ENCODE results near the gene TMEM181.

TMEM181 gene

GRCh38 chr6:158634695-158635426, 75.0 kb downstream of the TMEM181 start:
- no peak for DNase-seq (ENCODE audit: low read depth)
- no peak for TF ChIP-seq CTCF (IDR thresholded peaks at IDR 0.05; ENCODE audit: low read length, missing control alignments)
- H3K4me3 ChIP-seq (replicated peaks; ENCODE audit: low read depth, low read length) = no peak overlapping the region

GRCh38 chr6:158635427-158636073, 75.7 kb downstream of the TMEM181 start:
- H3K4me3 ChIP-seq (replicated peaks; ENCODE audit: low read depth, low read length) = no peak overlapping the region
- no peak for TF ChIP-seq CTCF (IDR thresholded peaks at IDR 0.05; ENCODE audit: low read length, missing control alignments)
- no peak for DNase-seq (ENCODE audit: low read depth)

GRCh38 chr6:158636778-158637177, 76.9 kb downstream of the TMEM181 start:
- no peak overlapping the region for H3K4me3 ChIP-seq (replicated peaks; ENCODE audit: low read depth, low read length)
- DNase-seq (ENCODE audit: low read depth) = no peak
- no peak for TF ChIP-seq CTCF (IDR thresholded peaks at IDR 0.05; ENCODE audit: low read length, missing control alignments)

- no peak for DNase-seq (ENCODE audit: low read depth)
- TF ChIP-seq CTCF (IDR thresholded peaks at IDR 0.05; ENCODE audit: low read length, missing control alignments) = no peak
- no peak overlapping the region for H3K4me3 ChIP-seq (replicated peaks; ENCODE audit: low read depth, low read length)
Observed at GRCh38 chr6:158638324-158638854, 78.5 kb downstream of the TMEM181 start.

- DNase-seq (ENCODE audit: low read depth) = no peak
- no peak for TF ChIP-seq CTCF (IDR thresholded peaks at IDR 0.05; ENCODE audit: low read length, missing control alignments)
- no peak overlapping the region for H3K4me3 ChIP-seq (replicated peaks; ENCODE audit: low read depth, low read length)
Observed at GRCh38 chr6:158639056-158639455, 79.2 kb downstream of the TMEM181 start.

GRCh38 chr6:158640519-158640918, 80.6 kb downstream of the TMEM181 start:
- H3K4me3 ChIP-seq (replicated peaks; ENCODE audit: low read depth, low read length) = no peak overlapping the region
- no peak for TF ChIP-seq CTCF (IDR thresholded peaks at IDR 0.05; ENCODE audit: low read length, missing control alignments)
- no peak for DNase-seq (ENCODE audit: low read depth)
